H1 (cell line): ENCODE results near the gene PLAAT2. TPM values are rescaled to one million over a fixed set of nuclear protein-coding genes. Genes with fewer than 3 reads are reported as not detected.

Experiments used
- CTCF ChIA-PET: fragments of 300-600 bp; sonication (Branson Sonifier 250); formaldehyde crosslinking; loops from one replicate; lab custom pipeline; 2021; ENCODE audit not compliant: partially characterized antibody; lab: Charles Lee
- POLR2A ChIA-PET: fragments of 300-600 bp; sonication (Branson Sonifier 250); formaldehyde crosslinking; loops from one replicate; lab custom pipeline; 2021; ENCODE audit warnings: inconsistent platforms; ENCODE audit not compliant: partially characterized antibody; lab: Charles Lee
- DNase-seq, 2 experiments: peaks; one replicate each; pipeline versions ENCODE4 v3.0.0 to v3.0.0-alpha.2; 2010 to 2022; ENCODE audit warnings: low spot score in 2 of 2, low read depth in 1 of 2, mixed read lengths in 1 of 2
- FAIRE-seq: peaks from 2 replicates; lab custom pipeline; 2011; peaks lifted over from hg19 to GRCh38; lab: Jason Lieb, UNC
- H2AFZ ChIP-seq: 2 replicates; pipeline ENCODE4 v1.8.1; 2012; ENCODE audit warnings: low read length, inconsistent platforms
- H2AK5ac ChIP-seq: 2 replicates; pipeline ENCODE4 v1.6.1; 2013; ENCODE audit warnings: low read depth, low read length
- H2BK120ac ChIP-seq: replicated peaks from 2 replicates; pipeline ENCODE3; 2013; ENCODE audit warnings: low read depth, low read length, inconsistent platforms
- H2BK12ac ChIP-seq: 2 replicates; pipeline ENCODE4 v1.6.1; 2013; ENCODE audit warnings: low read depth, low read length
- H2BK15ac ChIP-seq: 2 replicates; pipeline ENCODE4 v1.6.1; 2013; ENCODE audit warnings: low read length
- H2BK20ac ChIP-seq: 2 replicates; pipeline ENCODE4 v1.6.1; 2013; ENCODE audit warnings: low read length
- H2BK5ac ChIP-seq: 2 replicates; pipeline ENCODE4 v1.6.1; 2013; ENCODE audit warnings: low read depth, low read length
- H3K14ac ChIP-seq: 2 replicates; pipeline ENCODE4 v1.6.1; 2013; ENCODE audit warnings: inconsistent platforms; ENCODE audit not compliant: insufficient read length
- H3K18ac ChIP-seq: 2 replicates; pipeline ENCODE4 v1.6.1; 2013; ENCODE audit warnings: low read length; ENCODE audit errors: extremely low read depth
- H3K23ac ChIP-seq: 2 replicates; pipeline ENCODE4 v1.6.1; 2013; ENCODE audit warnings: inconsistent platforms; ENCODE audit not compliant: insufficient read length
- H3K23me2 ChIP-seq: 2 replicates; pipeline ENCODE4 v1.6.1; 2013; ENCODE audit warnings: low read depth, low read length
- H3K27ac ChIP-seq: 2 replicates; pipeline ENCODE4 v1.6.1; 2011; ENCODE audit warnings: low read depth, low read length, inconsistent platforms
- H3K27me3 ChIP-seq, 4 experiments: replicated peaks in 1 of 4; 1 replicate in 1 of 4; 2 replicates in 3 of 4; pipeline versions ENCODE4 v1.6.1 to v1.8.1; 2011 to 2013; ENCODE audit warnings: low read length in 3 of 4, mild to moderate bottlenecking in 3 of 4, inconsistent platforms in 2 of 4, mixed read lengths in 2 of 4, moderate library complexity in 1 of 4; ENCODE audit not compliant: control insufficient read depth in 3 of 4, insufficient read depth in 3 of 4; ENCODE audit errors: extremely low read depth in 1 of 4
- H3K36me3 ChIP-seq, 4 experiments: 2 replicates each; pipeline versions ENCODE4 v1.6.1 to v1.8.1; 2011 to 2013; ENCODE audit warnings: mild to moderate bottlenecking in 4 of 4, low read length in 3 of 4, moderate library complexity in 2 of 4, control low read depth in 1 of 4, inconsistent platforms in 1 of 4; ENCODE audit not compliant: insufficient read depth in 4 of 4, control insufficient read depth in 2 of 4
- H3K4ac ChIP-seq: replicated peaks from 2 replicates; pipeline ENCODE3; 2013; ENCODE audit warnings: low read length, low read depth, mixed read lengths, inconsistent platforms; ENCODE audit not compliant: insufficient read length
- H3K4me1 ChIP-seq, 4 experiments: replicated peaks in 1 of 4; 1 replicate in 1 of 4; 2 replicates in 3 of 4; pipeline versions ENCODE4 v1.6.1 to v1.8.1; 2011 to 2013; ENCODE audit warnings: low read length in 3 of 4, inconsistent platforms in 2 of 4, mixed read lengths in 1 of 4; ENCODE audit not compliant: insufficient read depth in 4 of 4, control insufficient read depth in 3 of 4
- H3K4me2 ChIP-seq, 2 experiments: 2 replicates each; pipeline versions ENCODE4 v1.6.1 to v1.8.1; 2011 to 2013; ENCODE audit warnings: low read depth in 2 of 2, low read length in 2 of 2, control low read depth in 1 of 2, inconsistent platforms in 1 of 2, mild to moderate bottlenecking in 1 of 2; ENCODE audit not compliant: insufficient read depth in 1 of 2
- H3K4me3 ChIP-seq, 4 experiments: fragments of 200-600, 300-600 bp in 1 of 4; sonication (generic), shearing (Covaris generic), sonication (Bioruptor Twin) in 1 of 4; 2 replicates each; pipeline versions ENCODE4 v1.5.1 to v1.8.1; 2011 to 2016; ENCODE audit warnings: low read length in 4 of 4, low read depth in 3 of 4, control low read depth in 2 of 4, inconsistent platforms in 2 of 4, mild to moderate bottlenecking in 2 of 4, mixed read lengths in 1 of 4, moderate library complexity in 1 of 4; ENCODE audit not compliant: insufficient read depth in 2 of 4; ENCODE audit errors: extremely low read depth in 1 of 4
- H3K56ac ChIP-seq: replicated peaks from 2 replicates; pipeline ENCODE3; 2013; ENCODE audit warnings: low read depth, mild to moderate bottlenecking, mixed read lengths, low read length, inconsistent platforms; ENCODE audit not compliant: insufficient read length
- H3K79me1 ChIP-seq: 2 replicates; pipeline ENCODE4 v1.6.1; 2013; ENCODE audit warnings: low read depth, low read length, control low read depth
- H3K79me2 ChIP-seq, 2 experiments: 2 replicates each; pipeline versions ENCODE4 v1.6.1 to v1.8.1; 2012 to 2013; ENCODE audit warnings: low read length in 2 of 2, mild to moderate bottlenecking in 2 of 2, inconsistent platforms in 1 of 2; ENCODE audit not compliant: insufficient read depth in 2 of 2, control insufficient read depth in 1 of 2
- H3K9ac ChIP-seq, 4 experiments: replicated peaks in 1 of 4; 1 replicate in 1 of 4; 2 replicates in 3 of 4; pipeline versions ENCODE4 v1.6.1 to v1.8.1; 2011 to 2013; ENCODE audit warnings: low read depth in 3 of 4, low read length in 3 of 4, control low read depth in 2 of 4, mild to moderate bottlenecking in 2 of 4, moderate library complexity in 2 of 4, inconsistent platforms in 1 of 4; ENCODE audit errors: extremely low read depth in 1 of 4
- H3K9me3 ChIP-seq, 2 experiments: 2 replicates each; pipeline versions ENCODE4 v1.6.1 to v1.8.1; 2012 to 2013; ENCODE audit warnings: mild to moderate bottlenecking in 2 of 2, moderate library complexity in 2 of 2, control low read depth in 1 of 2, inconsistent platforms in 1 of 2, low read depth in 1 of 2, low read length in 1 of 2, mixed read lengths in 1 of 2; ENCODE audit not compliant: insufficient read depth in 2 of 2
- H4K20me1 ChIP-seq, 2 experiments: replicated peaks in 1 of 2; 2 replicates each; pipeline versions ENCODE3 to v1.8.1; 2011 to 2013; ENCODE audit warnings: inconsistent platforms in 2 of 2, low read length in 2 of 2, mild to moderate bottlenecking in 1 of 2; ENCODE audit not compliant: insufficient read depth in 2 of 2, control insufficient read depth in 1 of 2
- H4K5ac ChIP-seq: 2 replicates; pipeline ENCODE4 v1.6.1; 2013; ENCODE audit warnings: low read length, low read depth, mixed read lengths, inconsistent platforms; ENCODE audit not compliant: insufficient read length
- H4K8ac ChIP-seq: 2 replicates; pipeline ENCODE4 v1.8.0; 2013; ENCODE audit warnings: mild to moderate bottlenecking, moderate library complexity, low read length, inconsistent platforms; ENCODE audit not compliant: insufficient read depth; ENCODE audit errors: extremely low read depth
- H4K91ac ChIP-seq: replicated peaks from 2 replicates; pipeline ENCODE3; 2013; ENCODE audit warnings: low read length, mixed read lengths, inconsistent platforms; ENCODE audit not compliant: insufficient read length
- CTCF ChIP-seq, 3 experiments: IDR thresholded peaks; 1 replicate in 2 of 3; 2 replicates in 1 of 3; pipeline versions ENCODE4 v1.5.1 to v1.6.1; 2011; ENCODE audit warnings: low read length in 3 of 3, mild to moderate bottlenecking in 3 of 3, inconsistent platforms in 2 of 3, low read depth in 1 of 3, moderate library complexity in 1 of 3; ENCODE audit not compliant: insufficient read depth in 1 of 3; ENCODE audit errors: control extremely low read depth in 1 of 3
- EP300 ChIP-seq, 2 experiments: IDR thresholded peaks; 1 replicate in 1 of 2; 2 replicates in 1 of 2; pipeline ENCODE4 v1.6.1; 2011 to 2012; ENCODE audit warnings: low read depth in 2 of 2, low read length in 2 of 2, mild to moderate bottlenecking in 2 of 2, borderline replicate concordance in 1 of 2, inconsistent platforms in 1 of 2, moderate library complexity in 1 of 2
- GTF2F1 ChIP-seq: IDR thresholded peaks from 2 replicates; pipeline ENCODE4 v1.6.1; 2012; ENCODE audit warnings: low read depth, low read length, improper control_type of control experiment, borderline replicate concordance
- JUN ChIP-seq: IDR thresholded peaks from 2 replicates; pipeline ENCODE4 v1.6.1; 2011; ENCODE audit warnings: low read depth, mild to moderate bottlenecking, improper control_type of control experiment, low read length
- KDM1A ChIP-seq: fragments of 200-600, 300-600 bp; sonication (generic); IDR thresholded peaks from 2 replicates; pipeline ENCODE4 v1.7.1; 2016; ENCODE audit warnings: mild to moderate bottlenecking, low read length, borderline replicate concordance
- MAFK ChIP-seq: IDR thresholded peaks from 2 replicates; pipeline ENCODE4 v1.6.1; 2012; ENCODE audit warnings: low read depth, mild to moderate bottlenecking, improper control_type of control experiment, low read length
- NANOG ChIP-seq: IDR thresholded peaks from 2 replicates; pipeline ENCODE4 v1.6.1; 2011; ENCODE audit warnings: low read length, low read depth, mild to moderate bottlenecking, inconsistent platforms; ENCODE audit not compliant: insufficient read depth, poor library complexity, severe bottlenecking
- RNF2 ChIP-seq: fragments of 200-900, 300-1000 bp; sonication (generic); IDR thresholded peaks from 2 replicates; pipeline ENCODE4 v1.7.1; 2016; ENCODE audit warnings: borderline replicate concordance, low read depth, mild to moderate bottlenecking, antibody characterized with exemption, low read length; ENCODE audit not compliant: poor library complexity, severe bottlenecking; ENCODE audit errors: missing control alignments
- TAF7 ChIP-seq: optimal IDR thresholded peaks from 2 replicates; pipeline ENCODE3; 2011; ENCODE audit warnings: low read depth, mild to moderate bottlenecking, inconsistent platforms, low read length, moderate library complexity, borderline replicate concordance
- WGBS, 2 experiments: shearing (Covaris generic) in 1 of 2; methylation state at CpG; one replicate each; pipeline versions ENCODE4 v1.1.6 to v1.1.7; 2013 to 2015; ENCODE audit warnings: low lambda C conversion rate in 2 of 2, mixed read lengths in 2 of 2, inconsistent platforms in 1 of 2, low coverage in 1 of 2, missing lambda C conversion rate in 1 of 2; ENCODE audit not compliant: insufficient replicate concordance in 2 of 2, insufficient coverage in 1 of 2, insufficient read length in 1 of 2; ENCODE audit errors: extremely low coverage in 1 of 2, missing lambda C conversion rate in 1 of 2; 5-methylcytosine and 5-hydroxymethylcytosine counted together
- polyA plus RNA-seq, 7 experiments: library from polyadenylated mRNA; depleted of rRNA in 3 of 7; stranded (reverse) in 5 of 7; unstranded in 2 of 7; fragments of >200 nt in 5 of 7; fragments of 200-250 nt in 2 of 7; gene quantifications; 1 replicate in 5 of 7; 2 replicates in 1 of 7; 4 replicates in 1 of 7; pipeline versions ENCODE4 v1.2.1 to v1.2.3, GENCODE V29; 2011 to 2013; ENCODE audit warnings: missing spikeins in 2 of 7, mixed read lengths in 2 of 7
- total RNA-seq: library from RNA; stranded (reverse); fragmentation: NEBNext Ultra II Directional; extraction: Animal tissue kit (Norgen Biotek cat#: 25700); gene quantifications from 2 replicates; pipeline ENCODE4 v1.2.1, GENCODE V29; 2021

The PLAAT2 gene
- total and polyA plus RNA-seq, 2 of the 8 experiments (the other 6 are each of a cell fraction or from before 2014, with no cell fraction given), result 0.39 TPM; not detected in 1

- no peak overlapping the region for H3K18ac ChIP-seq
- 0 out of 2 replicates have a peak overlapping the region, but pooled peaks have one; percentile 32 for H2BK15ac ChIP-seq
- H4K20me1 ChIP-seq, result no peaks in the 10 kb centered on the region
- peaks cover 0 to 6% (median 0%) of the 10 kb centered on the region in 4 experiments; a peak in 2 of 8 replicates for H3K36me3 ChIP-seq
- no peak overlapping the region for H3K4me3 ChIP-seq
- no peak overlapping the region for H3K14ac ChIP-seq
- no peaks in the 10 kb centered on the region; a peak in 1 of 7 replicates for H3K27me3 ChIP-seq
- no peaks in the 10 kb centered on the region for H3K23me2 ChIP-seq
- no peak overlapping the region for H2BK12ac ChIP-seq
- peaks cover 7 to 8% of the 10 kb centered on the region in 2 experiments for H3K9me3 ChIP-seq
- no peak overlapping the region for H3K56ac ChIP-seq
- no peak overlapping the region for H2AFZ ChIP-seq
- H2BK20ac ChIP-seq, result no peak overlapping the region
- WGBS, 2 experiments, result 89% methylated on average over 6 of the region's 6 CpGs; no CpG with 5 or more reads in 1 of the 2 experiments
- no peaks in the 10 kb centered on the region for H3K79me2 ChIP-seq
- no peak overlapping the region for H4K5ac ChIP-seq
- H3K4ac ChIP-seq, result no peak overlapping the region
- no peak for FAIRE-seq
- ChIA-PET POLR2A (interaction anchor here (1.0 to 1.8 kb wide), 3 partner anchors 8 to 14 kb away, joined by 3 to 5 read pairs (median 4); no protein-coding TSS in a partner anchor), CTCF (interaction anchor here (0.8 to 1.4 kb wide), 5 partner anchors 10 to 77 kb away, joined by 3 to 6 read pairs (median 3); no protein-coding TSS in a partner anchor)
- H3K27ac ChIP-seq, result no peak overlapping the region
- no peak overlapping the region for H3K4me2 ChIP-seq
- peak overlapping the region; percentile 82; the same call in 1 of the 2 replicates for H2AK5ac ChIP-seq
- no peak overlapping the region for H3K23ac ChIP-seq
- DNase-seq, result no peak
- no peak overlapping the region for H2BK120ac ChIP-seq
- H2BK5ac ChIP-seq, result no peak overlapping the region
- no peak overlapping the region for H3K9ac ChIP-seq
- peak overlapping the region; percentile 62 for H4K91ac ChIP-seq
- peak overlapping the region; percentile 12 for H4K8ac ChIP-seq
- H3K4me1 ChIP-seq, result 0 out of 7 replicates have a peak, but pooled peaks cover 0 to 3% (median 0%) of the 10 kb centered on the region in 4 experiments
- H3K79me1 ChIP-seq, result no peaks in the 10 kb centered on the region
- TF ChIP-seq MAFK, result no peak
- no peak for TF ChIP-seq RNF2
- TF ChIP-seq GTF2F1, result no peak
- TF ChIP-seq NANOG, result no peak
- no peak for TF ChIP-seq CTCF (IDR thresholded peaks at IDR 0.05; ENCODE audit: control extremely low read depth in 1 of 3, insufficient read depth in 1 of 3, low read depth in 1 of 3, low read length in 3 of 3)
- TF ChIP-seq JUN, result no peak
- TF ChIP-seq TAF7, result no peak
- no peak for TF ChIP-seq EP300 (IDR thresholded peaks at IDR 0.05; ENCODE audit: borderline replicate concordance in 1 of 2, low read depth in 2 of 2, low read length in 2 of 2)
- TF ChIP-seq KDM1A, result no peak
Measured at GRCh38 chr11:63516109-63516508, 47.1 kb downstream of the PLAAT2 start.
